HG02623 (cell line): Measurements from ENCODE around the gene NME7.
"Not testable (repeated sequence)": the region's sequence is repeated elsewhere in the genome, so short reads cannot be mapped to it uniquely, and the experiment has no call there.

Experiments used
- ATAC-seq: cut with Tn5 transposase; IDR thresholded peaks from one replicate; pipeline ENCODE4 v1.9.1; 2021; ENCODE audit warnings: moderate library complexity; ENCODE audit not compliant: unreplicated experiment

Gene NME7

DNA sequence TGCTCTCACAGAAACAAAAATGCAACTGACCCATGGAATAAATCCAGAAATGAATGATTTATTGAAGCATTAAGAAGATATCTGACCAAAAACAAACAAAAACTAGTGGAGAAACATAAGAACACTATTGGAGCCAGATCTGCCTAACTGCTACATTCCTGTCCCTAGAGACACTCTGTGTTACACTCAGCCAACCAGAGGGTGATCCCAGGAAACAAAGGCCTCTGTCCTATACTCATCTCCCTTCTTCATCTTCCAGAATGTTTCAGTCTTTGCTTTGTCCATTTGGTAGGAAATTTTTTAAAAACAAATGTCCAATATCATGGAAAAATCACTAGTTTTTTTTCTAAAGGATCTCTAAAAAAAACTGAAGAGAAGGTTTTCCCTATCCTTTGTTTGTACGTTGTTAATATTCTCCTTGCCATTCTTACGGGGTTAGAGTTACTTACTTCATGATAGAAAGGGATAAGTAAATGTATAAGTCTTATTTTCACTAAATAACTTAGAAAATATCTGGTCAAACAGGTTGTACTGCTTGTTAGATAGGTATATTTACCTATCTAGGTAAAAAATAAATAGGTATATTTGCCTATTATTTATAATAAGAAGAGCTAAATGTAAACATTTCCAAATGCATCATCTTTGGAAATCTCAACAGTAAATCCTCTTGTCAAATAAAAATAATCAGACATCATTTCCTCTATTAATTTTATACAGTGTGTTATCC is 59.1 kb downstream of the NME7 start:
- no peak for ATAC-seq

DNA sequence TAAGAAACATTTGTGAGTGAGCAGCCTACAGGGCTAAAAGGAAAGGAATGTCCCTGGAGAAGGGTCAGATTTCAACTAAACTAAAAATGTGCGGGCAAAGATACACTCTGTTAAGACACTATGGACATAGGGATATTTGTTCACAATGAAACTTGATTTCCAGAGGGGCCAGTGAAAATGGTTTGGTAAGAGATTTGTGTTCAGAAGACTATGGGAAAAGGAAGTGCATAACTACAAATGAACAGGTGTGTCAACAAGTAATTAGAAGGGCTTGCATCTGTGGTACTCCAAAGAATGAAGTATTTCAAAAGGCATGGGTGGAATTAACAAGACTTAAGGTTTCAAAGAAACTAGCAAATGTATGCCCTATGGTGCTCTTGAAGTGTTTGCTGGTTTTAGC is 60.4 kb downstream of the NME7 start:
- no peak for ATAC-seq

DNA sequence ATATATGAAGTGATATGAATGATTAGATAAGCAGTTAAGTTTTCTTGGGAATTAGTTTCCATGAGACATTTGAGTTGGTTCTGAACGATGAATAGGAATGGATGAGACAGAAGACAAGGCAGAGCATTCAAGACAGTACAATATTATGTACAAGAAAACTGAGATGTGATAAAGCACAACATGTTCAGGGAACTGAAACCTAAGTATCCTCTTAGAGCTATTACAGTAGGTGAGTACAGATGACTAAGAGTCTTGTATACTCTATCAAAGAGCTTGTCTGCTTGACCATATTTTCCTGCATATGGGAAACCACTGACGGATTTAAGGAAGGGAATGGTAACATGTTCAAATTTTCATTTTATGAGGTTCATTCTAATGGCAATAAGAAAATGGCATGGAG is 61.6 kb downstream of the NME7 start:
- no peak for ATAC-seq

DNA sequence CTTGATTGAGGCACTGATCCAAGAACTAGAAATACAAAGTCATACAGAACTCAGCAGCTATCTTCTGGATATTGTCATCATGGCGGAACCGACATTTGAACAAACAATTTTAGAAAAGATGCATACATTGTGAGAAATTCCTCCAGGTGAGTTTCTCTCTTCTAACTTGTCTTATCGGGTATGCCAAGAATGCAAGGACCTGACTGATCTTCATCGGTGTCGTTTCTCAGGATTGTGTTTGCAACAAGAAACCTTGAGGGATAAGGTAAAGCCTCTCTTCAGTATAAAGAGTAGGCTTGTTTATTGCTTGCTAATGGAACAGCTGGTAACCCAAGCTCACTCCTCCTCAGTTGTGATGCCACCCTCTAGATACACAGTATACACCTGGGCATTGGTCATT is 62.2 kb downstream of the NME7 start:
- no peak for ATAC-seq

DNA sequence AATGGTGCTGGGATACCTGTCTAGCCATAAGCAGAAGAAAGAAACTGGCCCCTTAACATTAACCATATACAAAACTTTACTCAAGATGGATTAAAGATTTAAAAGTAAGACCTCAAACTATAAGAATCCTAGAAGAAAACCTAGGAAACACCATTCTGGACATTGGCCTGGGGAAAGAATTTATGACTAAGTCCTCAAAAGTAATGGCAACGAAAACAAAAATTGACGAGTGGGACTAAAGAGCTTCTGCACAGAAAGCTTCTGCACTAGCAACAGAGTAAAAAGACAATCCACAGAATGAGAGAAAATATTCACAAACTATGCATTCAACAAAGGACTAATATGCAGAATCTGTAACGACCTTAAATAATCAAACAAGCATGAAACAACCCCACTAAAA is 66.7 kb downstream of the NME7 start:
- ATAC-seq: no peak

DNA sequence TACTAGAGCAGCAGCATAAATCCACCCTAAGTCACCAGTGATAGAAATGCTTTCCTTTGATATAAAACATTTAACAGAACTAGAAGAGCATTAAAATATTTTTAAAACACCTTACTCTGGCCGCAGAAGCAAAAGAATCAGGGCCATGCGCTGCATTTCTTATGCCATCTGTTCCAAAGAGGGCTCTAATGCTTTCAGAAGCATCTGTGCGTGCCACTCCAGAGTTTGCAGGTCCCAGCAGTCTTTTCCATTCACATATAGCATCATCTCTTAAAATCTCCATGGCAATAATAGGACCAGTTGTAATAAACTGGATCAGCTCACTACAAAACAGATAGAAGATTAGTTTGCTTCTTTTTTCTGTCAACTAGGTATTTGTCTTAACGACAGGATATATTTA is 69.2 kb downstream of the NME7 start:
- ATAC-seq: no peak

DNA sequence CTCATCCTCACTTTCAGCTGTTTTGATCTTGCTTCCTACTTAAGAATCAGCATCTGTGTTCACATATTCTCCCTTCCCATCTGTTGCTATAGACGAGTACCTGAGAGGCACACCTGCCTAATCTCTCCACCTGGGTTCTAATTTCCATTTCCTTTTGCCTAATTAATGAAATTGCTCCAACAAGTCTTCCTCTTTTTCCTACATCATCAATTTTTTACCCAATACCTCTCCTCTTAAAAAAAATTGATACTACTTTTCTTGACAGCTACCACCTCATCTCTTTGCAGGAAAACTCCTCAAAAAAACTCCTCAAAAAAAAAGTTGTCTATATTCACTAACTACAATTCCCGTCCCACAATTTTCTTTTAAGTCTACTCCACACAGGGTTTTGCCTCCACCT is 71.8 kb downstream of the NME7 start:
- ATAC-seq: no peak

DNA sequence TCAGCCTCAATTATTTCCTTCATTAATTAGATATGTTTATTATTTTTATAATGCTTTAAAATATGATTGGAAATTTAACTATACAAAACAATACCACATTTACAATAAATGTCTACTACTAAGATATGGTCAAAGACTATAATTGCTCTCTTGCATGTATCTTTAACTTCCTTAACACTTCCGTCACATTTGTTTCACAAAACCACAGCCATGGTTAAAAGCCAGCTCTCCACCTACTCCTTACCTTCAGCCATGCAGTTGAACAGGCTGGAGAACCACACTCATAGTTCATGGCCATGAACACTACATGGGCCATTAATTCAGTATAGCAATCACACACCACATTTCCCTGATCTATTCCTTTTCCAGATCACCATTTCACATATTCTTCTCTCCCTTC is 72.2 kb downstream of the NME7 start:
- no peak for ATAC-seq

DNA sequence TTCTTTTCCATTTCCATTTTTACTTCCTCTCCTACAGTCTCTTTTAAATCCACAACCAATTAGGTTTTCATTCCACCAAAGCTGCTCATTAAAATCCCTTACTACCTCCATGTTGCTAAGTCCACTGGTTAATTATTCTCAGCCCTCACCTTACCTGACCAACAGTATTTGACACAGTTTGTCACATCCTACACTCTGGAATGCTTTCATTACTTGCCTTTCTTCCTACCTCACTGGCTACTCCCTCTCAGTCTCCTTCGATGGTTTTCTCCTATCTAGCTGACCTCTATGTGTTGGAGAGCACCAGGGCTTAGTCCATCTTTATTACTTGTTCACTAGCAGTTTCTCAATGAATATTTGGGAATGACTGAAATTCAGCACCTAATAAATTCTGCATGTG is 78.6 kb downstream of the NME7 start:
- ATAC-seq: no peak

DNA sequence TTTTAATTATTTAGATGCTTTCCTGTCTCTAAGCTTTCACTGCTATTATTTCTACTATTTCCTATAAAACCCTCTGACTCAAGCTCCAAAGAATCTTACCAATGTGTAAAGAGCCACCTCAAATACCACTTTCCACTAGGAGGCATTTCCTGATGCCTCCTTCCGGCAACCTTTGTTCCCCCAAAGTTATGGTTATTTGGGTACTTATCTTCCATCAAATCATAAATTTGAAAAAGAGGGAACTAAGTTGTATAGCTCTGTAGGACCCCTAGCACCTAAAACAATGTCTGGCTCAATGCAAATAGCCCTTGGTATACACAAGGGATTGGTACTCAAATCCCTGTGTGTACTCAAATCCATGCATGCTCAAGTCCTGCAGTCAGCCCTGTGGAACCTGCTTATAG is 79.6 kb downstream of the NME7 start:
- ATAC-seq: no peak

DNA sequence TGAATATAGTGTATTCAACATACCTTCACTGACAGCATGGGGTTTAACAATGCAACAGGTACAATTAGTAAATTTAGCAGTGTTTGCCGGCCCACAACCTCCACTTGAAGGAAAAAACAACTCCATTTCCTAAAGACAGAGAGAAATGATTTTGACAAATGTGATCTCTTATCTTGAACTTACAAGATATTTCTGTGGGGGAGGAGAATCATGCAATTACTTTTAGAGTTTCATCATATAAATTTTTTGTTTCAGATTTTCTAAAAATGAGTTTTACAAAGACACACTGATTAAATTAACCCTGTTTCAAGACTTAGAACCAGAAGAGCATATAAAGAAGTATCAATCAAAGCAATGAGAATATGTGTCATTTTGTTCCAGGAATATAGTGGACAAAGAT is 80.3 kb downstream of the NME7 start:
- ATAC-seq: no peak

DNA sequence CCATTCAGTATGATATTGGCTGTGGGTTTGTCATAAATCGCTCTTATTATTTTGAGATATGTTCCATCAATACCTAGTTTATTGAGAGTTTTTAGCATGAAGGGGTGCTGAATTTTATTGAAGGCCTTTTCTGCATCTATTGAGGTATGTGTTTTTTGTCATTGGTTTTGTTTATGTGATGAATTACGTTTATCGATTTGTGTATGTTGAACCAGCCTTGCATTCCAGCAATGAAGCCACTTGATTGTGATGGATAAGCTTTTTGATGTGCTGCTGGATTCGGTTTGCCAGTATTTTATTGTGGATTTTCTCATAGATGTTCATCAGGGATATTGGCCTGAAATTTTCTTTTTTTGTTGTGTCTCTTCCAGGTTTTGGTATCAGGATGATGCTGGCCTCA is 86.0 kb downstream of the NME7 start:
- ATAC-seq: not testable (repeated sequence)

DNA sequence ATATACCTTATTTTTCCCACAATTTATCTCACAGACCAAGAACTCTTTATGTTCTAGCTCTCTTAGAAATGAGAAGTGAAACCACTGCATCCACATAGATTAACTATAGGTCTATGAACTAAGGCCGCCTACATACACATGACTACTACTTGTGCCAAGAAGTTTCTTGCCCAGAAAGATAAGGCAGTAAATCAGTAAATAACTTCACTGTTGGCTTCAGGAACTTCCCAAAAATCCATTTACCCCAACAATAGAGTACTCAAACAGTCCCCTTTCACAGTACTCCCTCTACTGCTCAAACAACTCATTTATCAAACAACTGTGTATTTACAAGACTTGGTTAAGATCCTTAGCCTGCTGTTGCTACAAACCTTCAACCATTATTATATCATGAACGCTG is 96.5 kb downstream of the NME7 start:
- peak; percentile 75 for ATAC-seq

DNA sequence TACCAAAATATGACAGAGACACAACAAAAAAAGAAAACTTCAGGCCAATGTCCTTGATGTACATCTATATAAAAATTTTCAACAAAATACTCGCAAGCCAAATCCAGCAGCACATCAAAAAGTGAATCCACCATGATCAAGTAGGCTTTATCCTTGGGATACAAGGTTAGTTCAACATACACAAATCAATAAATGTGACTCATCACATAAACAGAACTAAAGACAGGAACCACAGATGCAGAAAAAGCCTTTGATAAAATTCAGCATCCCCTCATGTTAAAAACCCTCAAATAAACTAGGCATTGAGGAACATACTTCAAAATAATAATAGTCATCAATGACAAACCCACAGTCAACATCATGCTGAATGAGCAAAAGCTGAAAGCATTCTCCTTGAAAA is 101.5 kb downstream of the NME7 start:
- ATAC-seq: no peak

DNA sequence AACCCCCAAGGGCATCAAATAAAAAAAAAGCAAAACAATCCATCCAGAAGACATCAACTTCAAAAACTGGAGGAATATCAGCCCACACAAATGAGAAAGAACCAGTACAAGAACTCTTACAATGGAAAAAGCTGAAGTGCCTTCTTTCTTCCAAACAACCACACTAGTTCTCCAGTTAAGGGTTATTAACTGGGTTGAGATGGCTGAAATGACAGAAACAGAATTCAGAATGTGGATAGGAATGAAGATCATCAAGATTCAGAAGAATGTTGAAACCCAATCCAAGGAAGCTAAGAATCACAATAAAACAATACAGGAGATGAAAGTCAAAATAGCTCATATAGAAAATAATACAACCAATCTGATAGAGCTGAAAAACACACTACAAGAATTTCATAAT is 104.5 kb downstream of the NME7 start:
- no peak for ATAC-seq

DNA sequence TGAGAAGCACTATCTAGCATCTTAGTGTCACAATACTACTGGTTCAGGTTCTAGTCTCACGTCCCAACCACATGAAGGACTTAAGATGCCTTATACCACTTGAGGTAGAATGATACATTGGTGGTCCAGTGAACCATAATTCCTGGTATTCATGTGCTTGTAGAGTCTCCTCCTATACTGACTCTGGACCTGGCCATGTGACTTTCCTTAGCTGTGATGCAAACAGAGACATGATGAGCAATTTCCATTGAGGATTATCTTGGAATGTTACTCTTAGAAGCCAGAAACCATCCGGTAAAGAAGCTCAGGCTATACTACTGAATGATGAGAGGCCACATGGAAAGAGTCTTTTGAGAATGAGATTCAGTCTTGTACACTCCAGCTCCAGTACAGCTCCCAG is 105.7 kb downstream of the NME7 start:
- ATAC-seq: no peak

DNA sequence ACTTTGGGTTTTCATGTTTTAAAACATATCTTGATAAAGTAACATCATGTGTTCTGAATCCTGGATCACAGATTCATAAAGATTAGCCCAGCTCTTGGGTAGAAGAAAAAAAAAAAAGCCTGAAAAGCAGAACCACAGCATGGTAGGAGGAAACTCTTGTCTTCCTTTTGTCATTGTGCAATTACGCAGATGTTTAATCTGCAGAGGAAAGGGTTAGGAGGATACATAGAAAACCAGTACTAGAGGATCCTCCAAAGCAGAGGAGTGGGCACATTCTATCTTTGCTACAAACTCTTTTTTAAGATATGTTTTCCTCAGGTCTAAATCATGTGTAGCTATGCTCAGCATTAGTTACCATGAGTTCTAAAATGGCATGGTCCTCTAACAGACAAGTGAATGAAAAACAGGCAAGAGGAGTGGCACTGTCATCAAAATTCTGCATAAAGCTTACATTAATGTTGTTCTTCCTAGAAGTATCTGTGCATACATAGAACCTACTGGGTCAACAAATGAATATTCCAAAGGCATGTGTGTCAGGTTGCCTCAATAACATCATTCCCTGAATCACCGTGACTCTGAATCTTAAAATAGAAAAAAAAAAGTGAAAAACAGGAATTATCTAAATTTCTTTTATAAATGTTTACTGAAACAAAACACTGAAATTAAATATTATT is 107.0 kb downstream of the NME7 start:
- no peak for ATAC-seq

DNA sequence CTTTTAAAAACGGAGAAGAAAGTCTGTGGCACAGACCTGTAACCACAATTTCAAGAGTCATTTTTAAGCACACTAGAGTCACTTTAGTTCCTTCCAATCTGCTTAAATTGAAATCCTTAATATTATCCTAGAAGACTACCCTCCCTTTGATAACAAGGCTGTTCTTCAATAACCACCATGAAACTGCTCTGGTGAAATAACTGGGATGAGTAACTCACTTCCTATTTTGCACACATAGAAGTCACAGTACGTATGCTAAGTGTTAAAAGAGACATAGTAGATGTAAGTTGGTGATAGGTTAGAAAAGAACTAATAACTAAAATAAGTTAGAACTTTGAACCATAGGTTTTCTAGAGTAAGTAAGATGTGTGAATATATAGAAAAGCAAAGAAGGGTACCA is 107.8 kb downstream of the NME7 start:
- ATAC-seq: no peak

DNA sequence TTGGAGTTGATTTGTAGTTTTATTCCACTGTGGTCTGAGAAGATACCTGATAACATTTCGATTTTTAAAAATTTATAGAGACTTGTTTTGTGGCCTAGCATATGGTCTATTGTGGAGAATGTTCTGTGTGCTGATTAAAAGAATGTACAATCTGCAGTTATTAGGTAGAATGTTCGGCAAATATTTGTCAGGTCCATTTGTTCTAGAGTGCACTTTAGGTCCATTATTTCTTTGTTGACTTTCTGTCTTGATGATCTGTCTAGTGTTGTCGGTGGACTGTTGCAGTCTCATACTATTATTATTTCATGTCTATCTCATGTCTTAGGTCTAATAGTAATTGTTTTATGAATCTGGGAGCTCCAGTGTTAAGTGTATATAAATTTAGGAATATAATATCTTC is 116.8 kb downstream of the NME7 start:
- no peak for ATAC-seq

DNA sequence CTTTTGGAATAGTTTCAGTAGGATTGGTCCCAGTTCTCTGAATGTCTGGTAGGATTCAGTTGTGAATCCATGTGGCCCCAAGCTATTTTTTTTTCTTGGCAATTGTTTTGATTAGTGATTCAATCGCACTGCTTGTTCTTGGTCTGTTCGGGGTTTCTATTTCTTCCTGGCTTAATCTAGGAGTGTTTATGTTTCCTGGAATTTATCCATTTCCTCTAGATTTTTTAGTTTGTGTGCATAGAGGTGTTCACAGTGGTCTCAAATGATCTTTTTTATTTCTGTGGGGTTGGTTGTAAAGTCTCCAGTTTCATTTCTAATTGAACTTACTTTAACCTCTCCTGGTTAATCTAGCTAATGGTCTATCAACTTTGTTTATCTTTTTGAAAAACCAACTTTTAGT is 117.6 kb downstream of the NME7 start:
- ATAC-seq: no peak

DNA sequence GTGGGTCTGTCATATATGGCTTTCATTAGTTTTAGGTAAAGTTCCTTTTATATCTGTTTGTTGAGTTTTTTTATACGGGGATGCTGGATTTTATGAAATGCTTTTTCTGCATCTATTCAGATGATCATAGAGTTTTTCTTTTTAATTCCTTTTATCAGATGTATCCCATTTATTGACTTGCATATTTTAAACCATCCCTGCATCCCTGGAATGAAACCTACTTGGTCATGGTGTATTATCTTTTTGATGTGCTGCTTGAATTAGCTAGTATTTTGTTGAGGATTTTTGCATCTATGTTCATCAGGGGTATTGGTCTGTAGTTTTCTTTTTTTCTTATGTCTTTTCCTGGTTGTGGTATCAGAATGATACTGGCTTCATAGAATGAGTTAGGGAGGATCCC is 118.0 kb downstream of the NME7 start:
- ATAC-seq: no peak

DNA sequence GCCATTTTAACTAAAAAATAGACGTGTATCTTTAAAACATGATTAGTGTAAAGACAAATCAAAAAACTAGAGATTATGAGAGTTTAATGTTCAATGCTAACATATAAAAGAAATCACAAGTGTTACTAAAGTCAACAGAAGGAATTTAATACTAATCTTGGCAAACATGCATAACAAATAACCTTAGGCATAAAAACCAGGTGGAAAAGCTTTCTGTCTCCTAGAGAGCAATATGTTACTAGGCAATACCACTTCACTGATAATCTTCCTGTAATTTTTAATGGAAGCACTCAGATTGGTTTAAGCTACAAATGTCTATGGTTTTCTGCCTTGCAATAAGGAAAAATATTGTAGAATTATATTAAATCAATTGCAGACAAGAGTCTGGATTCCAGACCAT is 121.9 kb downstream of the NME7 start:
- no peak for ATAC-seq
